Measurements from ENCODE around the gene NAPG.

Gene NAPG

GRCh38 chr18:10482985-10483949 is 42.6 kb upstream of the NAPG start:
- Histone ChIP-seq H3K27me3 (ENCODE audit: insufficient read depth, low read length, poor library complexity, severe bottlenecking) (no peaks in the 10 kb centered on the region), H3K4me2 (ENCODE audit: low read depth, low read length, poor library complexity, severe bottlenecking) (peak overlapping the region; percentile 71), H3K9ac (ENCODE audit: low read depth, low read length, poor library complexity, severe bottlenecking) (peak overlapping the region; percentile 66), H3K36me3 (ENCODE audit: insufficient read depth, low read length) (no peaks in the 10 kb centered on the region), H3K4me3 (ENCODE audit: low read length, poor library complexity, severe bottlenecking) (peak overlapping the region; percentile 51), H3K4me1 (ENCODE audit: insufficient read depth, low read length, poor library complexity, severe bottlenecking) (peaks cover 50% of the 10 kb centered on the region), H2AFZ (ENCODE audit: low read length) (0 out of 2 replicates have a peak overlapping the region, but pooled peaks have one; percentile 3), H3K79me2 (ENCODE audit: insufficient read depth, low read length) (no peaks in the 10 kb centered on the region), H3K9me3 (ENCODE audit: insufficient read depth, low read depth, low read length) (no peaks in the 10 kb centered on the region), H3K9me2 (replicated peaks; ENCODE audit: low read depth, low read length) (no peaks in the 10 kb centered on the region), H4K20me1 (ENCODE audit: insufficient read depth, low read length, poor library complexity, severe bottlenecking) (no peaks in the 10 kb centered on the region), H3F3A (ENCODE audit: low read depth) (peaks cover 5% of the 10 kb centered on the region)
- TF ChIP-seq EZH2phosphoT487 (IDR thresholded peaks at IDR 0.05; ENCODE audit: borderline replicate concordance) (no peak), CTCF (conservative IDR thresholded peaks at IDR 0.05; ENCODE audit: low read length) (no peak)

GRCh38 chr18:10485475-10485874 is 40.4 kb upstream of the NAPG start:
- Histone ChIP-seq H3F3A (ENCODE audit: low read depth) (peaks cover 5% of the 10 kb centered on the region), H3K9me2 (replicated peaks; ENCODE audit: low read depth, low read length) (no peaks in the 10 kb centered on the region), H3K79me2 (ENCODE audit: insufficient read depth, low read length) (no peaks in the 10 kb centered on the region), H2AFZ (ENCODE audit: low read length) (no peak overlapping the region), H3K9me3 (ENCODE audit: insufficient read depth, low read depth, low read length) (no peaks in the 10 kb centered on the region), H3K4me1 (ENCODE audit: insufficient read depth, low read length, poor library complexity, severe bottlenecking) (peaks cover 62% of the 10 kb centered on the region), H3K9ac (ENCODE audit: low read depth, low read length, poor library complexity, severe bottlenecking) (no peak overlapping the region), H3K4me2 (ENCODE audit: low read depth, low read length, poor library complexity, severe bottlenecking) (no peak overlapping the region), H3K27me3 (ENCODE audit: insufficient read depth, low read length, poor library complexity, severe bottlenecking) (no peaks in the 10 kb centered on the region), H3K36me3 (ENCODE audit: insufficient read depth, low read length) (no peaks in the 10 kb centered on the region), H3K4me3 (ENCODE audit: low read length, poor library complexity, severe bottlenecking) (no peak overlapping the region), H4K20me1 (ENCODE audit: insufficient read depth, low read length, poor library complexity, severe bottlenecking) (no peaks in the 10 kb centered on the region)
- TF ChIP-seq CTCF (conservative IDR thresholded peaks at IDR 0.05; ENCODE audit: low read length) = no peak
- TF ChIP-seq EZH2phosphoT487 (IDR thresholded peaks at IDR 0.05; ENCODE audit: borderline replicate concordance) = no peak

DNA sequence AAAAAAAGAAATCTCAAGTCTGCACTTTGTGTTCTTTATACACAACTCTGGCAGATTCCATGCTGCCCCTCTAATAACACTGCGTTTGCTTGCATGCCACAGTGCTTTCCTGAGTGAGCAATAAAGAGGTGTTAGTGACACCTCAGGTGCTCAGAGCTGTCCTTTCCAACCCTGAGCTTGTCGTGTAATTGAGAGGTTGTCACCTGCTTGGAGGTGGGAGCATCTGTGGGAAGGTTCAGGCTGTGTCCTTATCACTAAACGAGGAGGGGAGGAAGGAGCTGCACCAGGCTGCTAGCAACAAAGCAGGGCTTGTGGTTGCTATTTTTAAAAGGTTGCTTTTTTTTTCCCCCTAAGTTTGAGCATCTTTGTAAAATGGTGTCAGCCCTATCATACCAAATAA is 39.5 kb upstream of the NAPG start:
- H3K79me2 ChIP-seq (ENCODE audit: insufficient read depth, low read length) = no peaks in the 10 kb centered on the region
- H3K36me3 ChIP-seq (ENCODE audit: insufficient read depth, low read length) = no peaks in the 10 kb centered on the region
- no peak for TF ChIP-seq EZH2phosphoT487 (IDR thresholded peaks at IDR 0.05; ENCODE audit: borderline replicate concordance)
- TF ChIP-seq CTCF (conservative IDR thresholded peaks at IDR 0.05; ENCODE audit: low read length) = no peak
- H3K4me1 ChIP-seq (ENCODE audit: insufficient read depth, low read length, poor library complexity, severe bottlenecking) = peaks cover 69% of the 10 kb centered on the region
- no peaks in the 10 kb centered on the region for H3K9me3 ChIP-seq (ENCODE audit: insufficient read depth, low read depth, low read length)
- no peak overlapping the region for H3K4me3 ChIP-seq (ENCODE audit: low read length, poor library complexity, severe bottlenecking)
- H2AFZ ChIP-seq (ENCODE audit: low read length) = no peak overlapping the region; the same call in 1 of the 2 replicates
- H3F3A ChIP-seq (ENCODE audit: low read depth) = peaks cover 5% of the 10 kb centered on the region
- H3K4me2 ChIP-seq (ENCODE audit: low read depth, low read length, poor library complexity, severe bottlenecking) = no peak overlapping the region
- H3K9ac ChIP-seq (ENCODE audit: low read depth, low read length, poor library complexity, severe bottlenecking) = no peak overlapping the region
- no peaks in the 10 kb centered on the region for H3K9me2 ChIP-seq (replicated peaks; ENCODE audit: low read depth, low read length)
- H3K27me3 ChIP-seq (ENCODE audit: insufficient read depth, low read length, poor library complexity, severe bottlenecking) = no peaks in the 10 kb centered on the region
- no peaks in the 10 kb centered on the region for H4K20me1 ChIP-seq (ENCODE audit: insufficient read depth, low read length, poor library complexity, severe bottlenecking)
